Stimulated activated CD8-positive, alpha-beta memory T cell treated with anti-CD3 and anti-CD28 coated beads, Interleukin-4, amount 100 ng/mL, for 4 hours (primary cell): ENCODE results near the gene NDUFB10.
"Not testable (repeated sequence)": the region's sequence is repeated elsewhere in the genome, so short reads cannot be mapped to it uniquely, and the experiment has no call there.

Experiments used
- DNase-seq, 2 donors: peaks; one replicate each; pipeline ENCODE4 v3.0.0-alpha.2; 2020; ENCODE audit warnings: low read depth in 2 of 2, low spot score in 1 of 2

The NDUFB10 gene

GRCh38 chr16:1945559-1946391, 13.6 kb upstream of the NDUFB10 start:
- DNase-seq: no peak

GRCh38 chr16:1946495-1947368, 12.6 kb upstream of the NDUFB10 start:
- no peak for DNase-seq

GRCh38 chr16:1947369-1947670, 12.0 kb upstream of the NDUFB10 start:
- no peak for DNase-seq

- DNase-seq: no peak
These were observed 9.8 kb upstream of the NDUFB10 start for GRCh38 chr16:1949507-1949906.

- no peak for DNase-seq
These were observed 9.3 kb upstream of the NDUFB10 start for GRCh38 chr16:1950047-1950446.

- DNase-seq: no peak
These were observed 8.8 kb upstream of the NDUFB10 start for GRCh38 chr16:1950559-1950958.

- DNase-seq: no peak
These were observed 5.6 kb upstream of the NDUFB10 start for GRCh38 chr16:1953734-1954133.

GRCh38 chr16:1957434-1958142, 1.8 kb upstream of the NDUFB10 start:
- not testable (repeated sequence) for DNase-seq

GRCh38 chr16:1958143-1958491, 1.2 kb upstream of the NDUFB10 start:
- not testable (repeated sequence) for DNase-seq

- DNase-seq: no peak
These were observed 546 bp upstream of the NDUFB10 start for GRCh38 chr16:1958715-1959268.

- DNase-seq: no peak
These were observed 1.6 kb downstream of the NDUFB10 start for GRCh38 chr16:1960665-1961630.

- no peak for DNase-seq
These were observed 2.3 kb downstream of the NDUFB10 start for GRCh38 chr16:1961651-1962067.

- not testable (repeated sequence) for DNase-seq
These were observed 3.1 kb downstream of the NDUFB10 start for GRCh38 chr16:1962161-1963153.

GRCh38 chr16:1963806-1964505, 4.6 kb downstream of the NDUFB10 start:
- DNase-seq: no peak

GRCh38 chr16:1964506-1965395, 5.4 kb downstream of the NDUFB10 start, which contains the start of gene RPS2:
RPS2 (minus strand) TSS chr16:1964826; CDS start chr16:1964625, 201 bp downstream.
- DNase-seq: peak; percentile 87 to 97

GRCh38 chr16:1965396-1966001, 6.2 kb downstream of the NDUFB10 start:
- DNase-seq: no peak

GRCh38 chr16:1966460-1966859, 7.1 kb downstream of the NDUFB10 start, which contains the start of gene RNF151:
RNF151 (plus strand) TSS chr16:1966856; CDS start chr16:1966882, 26 bp downstream.
- no peak for DNase-seq
